K562 (cell line): ENCODE results near the gene ADAR. TPM values are rescaled to one million over a fixed set of nuclear protein-coding genes. Genes with fewer than 3 reads are reported as not detected.
A peak's percentile ranks its signal among the peaks of the same experiment; 100 is the strongest.
"Not testable (repeated sequence)": the region's sequence is repeated elsewhere in the genome, so short reads cannot be mapped to it uniquely, and the experiment has no call there.

ENCODE experiments used
- ATAC-seq: fragments of 200-7000 bp; cut with Tn5 transposase; 3 replicates; pipeline ENCODE4 v1.9.1; 2020; ENCODE audit warnings: moderate library complexity
- BruUV-seq: library from RNA; stranded (reverse); fragments of 400-500 nt; replicated peaks from 2 replicates; lab custom pipeline; 2021; lab: Mats Ljungman, UMichigan
- CTCF ChIA-PET: fragments of 300-600 bp; formaldehyde crosslinking; extraction: SDS; loops from one replicate; lab custom pipeline; 2021; ENCODE audit warnings: low intra/inter-chr PET ratio; lab: Yijun Ruan, JAX
- POLR2A ChIA-PET: fragments of 300-600, 350-650 bp; sonication (Branson Sonifier 250); formaldehyde crosslinking; extraction: SDS; loops from one replicate; lab custom pipeline; 2021; ENCODE audit warnings: antibody characterized with exemption, inconsistent platforms; lab: Yijun Ruan, JAX
- DNase-seq, 4 experiments: peaks; one replicate each; pipeline versions ENCODE4 v3.0.0 to v3.0.0-alpha.2; 2011 to 2018; ENCODE audit warnings: low spot score in 3 of 4, mixed read lengths in 3 of 4; ENCODE audit errors: extremely low read depth in 1 of 4
- FAIRE-seq: peaks from 2 replicates; lab custom pipeline; 2011; peaks lifted over from hg19 to GRCh38; lab: Jason Lieb, UNC
- H2AFZ ChIP-seq: 2 replicates; pipeline ENCODE4 v1.6.0; 2011; ENCODE audit warnings: low read depth, low read length, control low read depth, inconsistent platforms
- H3K27ac ChIP-seq: fragments of 200-600 bp; 3 replicates; pipeline ENCODE4 v1.8.0; 2011; ENCODE audit warnings: low read depth, mild to moderate bottlenecking, control low read depth, inconsistent platforms, low read length, moderate library complexity, mixed read lengths; ENCODE audit errors: extremely low read depth
- H3K27me3 ChIP-seq, 2 experiments: fragments of 300-600 bp in 1 of 2; 2 replicates in 1 of 2; 3 replicates in 1 of 2; pipeline versions ENCODE4 v1.6.0 to v1.8.0; 2011; ENCODE audit warnings: inconsistent platforms in 2 of 2, low read length in 2 of 2, mild to moderate bottlenecking in 1 of 2, mixed read lengths in 1 of 2, moderate library complexity in 1 of 2; ENCODE audit not compliant: control insufficient read depth in 2 of 2, insufficient read depth in 2 of 2
- H3K36me3 ChIP-seq: fragments of 300-600 bp; 3 replicates; pipeline ENCODE4 v1.8.0; 2011; ENCODE audit warnings: mild to moderate bottlenecking, low read length, inconsistent platforms; ENCODE audit not compliant: control insufficient read depth, insufficient read depth
- H3K4me1 ChIP-seq, 2 experiments: fragments of 200-600 bp in 1 of 2; replicated peaks in 1 of 2; 2 replicates in 1 of 2; 3 replicates in 1 of 2; pipeline versions ENCODE4 v1.5.1 to v1.8.0; 2011; ENCODE audit warnings: inconsistent platforms in 2 of 2, low read length in 2 of 2, mild to moderate bottlenecking in 1 of 2, mixed read lengths in 1 of 2, moderate library complexity in 1 of 2; ENCODE audit not compliant: control insufficient read depth in 2 of 2, insufficient read depth in 2 of 2
- H3K4me2 ChIP-seq: 2 replicates; pipeline ENCODE4 v1.6.1; 2011; ENCODE audit warnings: low read length, control low read depth, inconsistent platforms, mixed read lengths; ENCODE audit not compliant: insufficient read depth
- H3K4me3 ChIP-seq: fragments of 200-600 bp; sonication (generic), shearing (Covaris generic); 2 replicates; pipeline ENCODE4 v1.5.1; 2016; ENCODE audit warnings: control low read depth, inconsistent platforms
- H3K79me2 ChIP-seq: fragments of 200-600 bp; 3 replicates; pipeline ENCODE4 v1.8.0; 2011; ENCODE audit warnings: low read length, inconsistent platforms; ENCODE audit not compliant: control insufficient read depth, insufficient read depth
- H3K9ac ChIP-seq, 2 experiments: 2 replicates each; pipeline versions ENCODE4 v1.6.0 to v1.6.1; 2011; ENCODE audit warnings: low read depth in 2 of 2, low read length in 2 of 2, control low read depth in 1 of 2, inconsistent platforms in 1 of 2, mild to moderate bottlenecking in 1 of 2, mixed read lengths in 1 of 2; ENCODE audit not compliant: insufficient read depth in 1 of 2
- H3K9me1 ChIP-seq: one replicate; pipeline ENCODE4 v1.6.0; 2011; ENCODE audit warnings: inconsistent platforms, mild to moderate bottlenecking, low read length, moderate library complexity; ENCODE audit not compliant: control insufficient read depth, insufficient read depth
- H3K9me3 ChIP-seq: replicated peaks from 2 replicates; pipeline ENCODE4 v1.5.1; 2011; ENCODE audit warnings: low read depth, low read length, inconsistent platforms; ENCODE audit not compliant: control insufficient read depth, insufficient read depth
- H4K20me1 ChIP-seq: replicated peaks from 2 replicates; pipeline ENCODE4 v1.6.1; 2011; ENCODE audit warnings: low read length, inconsistent platforms, mixed read lengths; ENCODE audit not compliant: control insufficient read depth, insufficient read depth
- CBX8 ChIP-seq: fragments of 200-600 bp; sonication (generic); IDR thresholded peaks from 2 replicates; pipeline ENCODE4 v1.6.1; 2012; ENCODE audit warnings: borderline replicate concordance, mixed run types, low read depth, mild to moderate bottlenecking, moderate library complexity, mixed read lengths, low read length, control low read depth, inconsistent platforms; ENCODE audit not compliant: poor library complexity, severe bottlenecking; ENCODE audit errors: extremely low read depth
- HMBOX1 ChIP-seq: sonication (generic); IDR thresholded peaks from 2 replicates; pipeline ENCODE4 v1.6.1; 2016
- ZNF3 ChIP-seq: fragments of 250-450 bp; sonication (Bioruptor Pico); IDR thresholded peaks from 2 replicates; pipeline ENCODE4 v1.5.0; 2021; ENCODE audit warnings: mild to moderate bottlenecking, moderate library complexity
- ZNF316 ChIP-seq: fragments of 450-650 bp; IDR thresholded peaks from 2 replicates; pipeline ENCODE4 v1.6.1; 2016
- WGBS: fragments of 100-300 bp; shearing (Covaris generic); methylation state at CpG from one replicate; pipeline ENCODE4 v1.1.6; 2016; ENCODE audit warnings: low coverage, mixed read lengths; ENCODE audit not compliant: insufficient coverage; ENCODE audit errors: missing lambda C conversion rate; 5-methylcytosine and 5-hydroxymethylcytosine counted together
- in situ Hi-C: fragments of 300-500 bp; cut with MboI; formaldehyde crosslinking; loops from 4 replicates; pipeline ENCODE4 v1.15.0; 2018; ENCODE audit warnings: inconsistent platforms, mixed read lengths
- intact Hi-C: fragments of 100-400 bp; cut with micrococcal nuclease; formaldehyde crosslinking; loops from 2 replicates; pipeline ENCODE4 v1.14.2; 2022
- polyA plus RNA-seq, 8 experiments: library from polyadenylated mRNA; depleted of rRNA in 4 of 8; stranded (reverse) in 5 of 8; unstranded in 3 of 8; fragments of >200 nt; fragmentation: Nextera tagmentation in 2 of 8; fragmentation: Illumina TruSeq in 1 of 8; extraction: Ambion mirVana in 2 of 8; extraction: Trizol in 1 of 8; gene quantifications; 2 replicates each; pipeline versions ENCODE4 v1.2.1 to v1.2.3, GENCODE V29; 2011 to 2014; ENCODE audit warnings: inconsistent platforms in 1 of 8, missing spikeins in 1 of 8
- total RNA-seq, 7 experiments: library from RNA; depleted of rRNA in 6 of 7; stranded (reverse); fragments of >200 nt in 6 of 7; fragmentation: Illumina TruSeq in 2 of 7; extraction: Trizol in 2 of 7; gene quantifications; 2 replicates each; pipeline versions ENCODE4 v1.2.1 to v1.2.3, GENCODE V29; 2011 to 2021; ENCODE audit warnings: low replicate concordance in 1 of 7

Gene ADAR
- total and polyA plus RNA-seq, 9 of the 15 experiments (the other 6 are each of a cell fraction or from before 2014, with no cell fraction given), result 30.1 to 123 (median 60.2) TPM

GRCh38 chr1:154652893-154653292 lies 44.9 kb upstream of the ADAR start:
- H3K27me3 ChIP-seq, result peaks cover 0 to 7% of the 10 kb centered on the region in 2 experiments; a peak in 2 of 5 replicates
- no peak overlapping the region for H3K27ac ChIP-seq
- POLR2A ChIA-PET, result interaction anchor here (0.6 to 2.2 kb wide), 2 partner anchors 13 to 1491 kb away, joined by 4 read pairs; no protein-coding TSS in a partner anchor
- DNase-seq, result no peak
- H3K9me1 ChIP-seq, result no peaks in the 10 kb centered on the region
- BruUV-seq, result no TSS peak
- no peak for TF ChIP-seq ZNF3 (CRISPR knock-in tag)
- TF ChIP-seq CBX8, result peak; percentile 14
- peak; percentile 70 for TF ChIP-seq HMBOX1
- TF ChIP-seq, all 486 proteins: peak for 2
- Histone ChIP-seq H3K9me3 (no peaks in the 10 kb centered on the region), H3K4me3 (no peak overlapping the region), H2AFZ (no peak overlapping the region), H3K4me2 (no peak overlapping the region), H3K4me1 (no peaks in the 10 kb centered on the region), H3K36me3 (no peaks in the 10 kb centered on the region), H3K9ac (no peak overlapping the region), H4K20me1 (no peaks in the 10 kb centered on the region), H3K79me2 (no peaks in the 10 kb centered on the region)
- in situ Hi-C loops (no loop called here), intact Hi-C loops (no loop called here)
- ATAC-seq, result no peak
- no peak for FAIRE-seq
- CTCF ChIA-PET, result no interaction called here

DNA sequence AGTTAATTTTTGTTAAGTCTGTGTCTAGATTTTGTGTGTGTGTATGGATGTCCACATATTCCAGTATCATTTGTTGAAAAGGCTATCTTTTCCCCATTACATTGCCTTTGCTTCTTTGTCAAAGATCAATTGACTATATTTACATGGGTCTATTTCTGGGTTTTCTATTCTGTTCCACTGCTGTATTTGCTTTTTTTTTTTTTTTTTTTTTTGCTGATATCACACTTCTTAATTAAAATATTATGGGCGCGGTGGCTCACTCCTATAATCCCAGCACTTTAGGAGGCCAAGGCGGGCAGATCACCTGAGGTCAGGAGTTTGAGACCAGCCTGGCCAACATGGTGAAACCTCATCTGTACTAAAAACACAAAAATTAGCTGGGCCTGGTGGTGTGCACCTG lies 36.7 kb upstream of the ADAR start:
- H3K4me2 ChIP-seq, ATAC-seq, BruUV-seq, H3K9ac ChIP-seq, in situ Hi-C loops, H2AFZ ChIP-seq, H3K27me3 ChIP-seq, H3K79me2 ChIP-seq, H3K4me1 ChIP-seq, FAIRE-seq, H4K20me1 ChIP-seq, CTCF ChIA-PET, H3K4me3 ChIP-seq, DNase-seq, intact Hi-C loops, H3K36me3 ChIP-seq, H3K27ac ChIP-seq, H3K9me3 ChIP-seq, H3K9me1 ChIP-seq: not testable (repeated sequence)
- WGBS, result 67% methylated on average over 1 of the region's 3 CpGs
- POLR2A ChIA-PET, result interaction anchor here (1.8 kb wide), 1 partner anchor 15 kb away, joined by 7 read pairs; no protein-coding TSS in a partner anchor
- peak; percentile 75 for TF ChIP-seq ZNF316
